Measurements from ENCODE around the gene FAXDC2. TPM values are rescaled to one million over a fixed set of nuclear protein-coding genes. Genes with fewer than 3 reads are reported as not detected.

FAXDC2 gene
- polyA plus RNA-seq, 1 donor (not counting 4 experiments of a cell fraction or from before 2014, with no cell fraction given) = 4.6 TPM

GRCh38 chr5:154857530-154858296, 7.3 kb upstream of the FAXDC2 start:
- H3K9me1 ChIP-seq (ENCODE audit: control insufficient read depth, extremely low read depth, insufficient read depth, low read length) = no peaks in the 10 kb centered on the region
- dilution Hi-C loops (cut with MboI; ENCODE audit: extremely low pct_ligation_motif_present, low sequenced_read_pairs) = no loop called here

GRCh38 chr5:154851351-154851750, 948 bp upstream of the FAXDC2 start:
- no peaks in the 10 kb centered on the region for H3K27me3 ChIP-seq (ENCODE audit: control insufficient read depth, extremely low read depth, insufficient read depth, low read length)
- no peak overlapping the region for H3K4me2 ChIP-seq (ENCODE audit: control insufficient read depth, extremely low read depth, insufficient read depth, low read depth, low read length)
- H2AFZ ChIP-seq (ENCODE audit: control insufficient read depth, low read length) = no peak overlapping the region
- TF ChIP-seq EZH2 (IDR thresholded peaks at IDR 0.05; ENCODE audit: low read length) (no peak), CTCF (optimal IDR thresholded peaks at IDR 0.05 in 1 of 3, IDR thresholded peaks at IDR 0.05 in 1 of 3, conservative IDR thresholded peaks at IDR 0.05 in 1 of 3; ENCODE audit: extremely low read depth in 1 of 3, insufficient read depth in 2 of 3, low read length in 3 of 3) (no peak)
- H3K36me3 ChIP-seq (ENCODE audit: control insufficient read depth in 2 of 2, extremely low read depth in 1 of 2, insufficient read depth in 2 of 2, low read length in 2 of 2) = no peaks in the 10 kb centered on the region
- H3K27ac ChIP-seq (ENCODE audit: control insufficient read depth, insufficient read depth, low read length) = no peak overlapping the region
- dilution Hi-C loops (cut with MboI; ENCODE audit: extremely low pct_ligation_motif_present, low sequenced_read_pairs) = no loop called here
- FAIRE-seq (no peak), DNase-seq (ENCODE audit: low read depth, low spot score) (no peak)
- no peaks in the 10 kb centered on the region for H3K9me3 ChIP-seq (ENCODE audit: control insufficient read depth, low read depth, low read length)
- H3K9ac ChIP-seq (ENCODE audit: control insufficient read depth, extremely low read depth, insufficient read depth, low read length) = no peak overlapping the region
- no peak overlapping the region for H3K4me3 ChIP-seq (ENCODE audit: control insufficient read depth in 2 of 3, extremely low read depth in 1 of 3, insufficient read depth in 2 of 3, low read depth in 1 of 3, low read length in 3 of 3)
- H3K9me1 ChIP-seq (ENCODE audit: control insufficient read depth, extremely low read depth, insufficient read depth, low read length) = no peaks in the 10 kb centered on the region
- H3K4me1 ChIP-seq (ENCODE audit: control insufficient read depth, extremely low read depth, insufficient read depth, low read length) = peaks cover 10% of the 10 kb centered on the region
- H3K79me2 ChIP-seq (ENCODE audit: control insufficient read depth, insufficient read depth, low read length) = no peaks in the 10 kb centered on the region
- no peaks in the 10 kb centered on the region for H4K20me1 ChIP-seq (ENCODE audit: control insufficient read depth, extremely low read depth, insufficient read depth, low read length)

More at GRCh38 chr5:154857530-154858296, 7.3 kb upstream of the FAXDC2 start:
- Histone ChIP-seq H3K79me2 (ENCODE audit: control insufficient read depth, insufficient read depth, low read length) (peaks cover 43% of the 10 kb centered on the region), H2AFZ (ENCODE audit: control insufficient read depth, low read length) (peak overlapping the region; percentile 95), H3K4me1 (ENCODE audit: control insufficient read depth, extremely low read depth, insufficient read depth, low read length) (peaks cover 19% of the 10 kb centered on the region), H3K4me2 (ENCODE audit: control insufficient read depth, extremely low read depth, insufficient read depth, low read depth, low read length) (peak overlapping the region; percentile 80), H3K9ac (ENCODE audit: control insufficient read depth, extremely low read depth, insufficient read depth, low read length) (peak overlapping the region; percentile 94), H3K27me3 (ENCODE audit: control insufficient read depth, extremely low read depth, insufficient read depth, low read length) (no peaks in the 10 kb centered on the region), H3K4me3 (ENCODE audit: control insufficient read depth in 2 of 3, extremely low read depth in 1 of 3, insufficient read depth in 2 of 3, low read depth in 1 of 3, low read length in 3 of 3) (peak overlapping the region; percentile 80 to 90 (median 87)), H3K9me3 (ENCODE audit: control insufficient read depth, low read depth, low read length) (no peaks in the 10 kb centered on the region), H3K36me3 (ENCODE audit: control insufficient read depth in 2 of 2, extremely low read depth in 1 of 2, insufficient read depth in 2 of 2, low read length in 2 of 2) (peaks cover 0 to 2% of the 10 kb centered on the region in 2 experiments), H3K27ac (ENCODE audit: control insufficient read depth, insufficient read depth, low read length) (peak overlapping the region; percentile 88), H4K20me1 (ENCODE audit: control insufficient read depth, extremely low read depth, insufficient read depth, low read length) (no peaks in the 10 kb centered on the region)
- TF ChIP-seq CTCF (optimal IDR thresholded peaks at IDR 0.05 in 1 of 3, IDR thresholded peaks at IDR 0.05 in 1 of 3, conservative IDR thresholded peaks at IDR 0.05 in 1 of 3; ENCODE audit: extremely low read depth in 1 of 3, insufficient read depth in 2 of 3, low read length in 3 of 3) (peak in 1 of 3 experiments; percentile 12), EZH2 (IDR thresholded peaks at IDR 0.05; ENCODE audit: low read length) (no peak)
- FAIRE-seq = no peak
- peak; percentile 41 for DNase-seq (ENCODE audit: low read depth, low spot score)
